HG03097 (cell line): ENCODE measurements around the gene MRPL3.
"Not testable (repeated sequence)": the region's sequence is repeated elsewhere in the genome, so short reads cannot be mapped to it uniquely, and the experiment has no call there.

Experiments used
- ATAC-seq: cut with Tn5 transposase; IDR thresholded peaks from one replicate; pipeline ENCODE4 v1.9.1; 2021; ENCODE audit not compliant: unreplicated experiment, low FRiP score

Gene MRPL3

DNA sequence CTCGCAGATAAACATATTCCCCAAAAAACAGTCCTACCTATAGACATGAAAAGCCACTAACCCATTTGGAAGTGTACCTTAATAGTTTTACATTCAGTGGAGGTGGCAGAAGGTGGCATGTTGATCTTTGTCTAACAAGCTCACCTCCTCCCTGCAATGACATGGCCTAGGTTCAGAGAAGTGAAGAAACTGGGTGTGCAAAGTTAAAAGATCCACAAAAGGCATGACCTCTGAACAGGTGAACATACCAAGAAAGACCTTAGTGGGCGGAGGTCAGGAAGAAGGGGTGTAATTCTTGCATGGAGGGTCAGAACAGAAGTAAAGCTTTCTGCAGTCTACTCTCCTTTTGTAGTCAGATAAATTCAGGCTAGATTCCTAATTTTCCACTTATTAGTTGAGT is 822 bp downstream of the MRPL3 start:
- no peak for ATAC-seq

DNA sequence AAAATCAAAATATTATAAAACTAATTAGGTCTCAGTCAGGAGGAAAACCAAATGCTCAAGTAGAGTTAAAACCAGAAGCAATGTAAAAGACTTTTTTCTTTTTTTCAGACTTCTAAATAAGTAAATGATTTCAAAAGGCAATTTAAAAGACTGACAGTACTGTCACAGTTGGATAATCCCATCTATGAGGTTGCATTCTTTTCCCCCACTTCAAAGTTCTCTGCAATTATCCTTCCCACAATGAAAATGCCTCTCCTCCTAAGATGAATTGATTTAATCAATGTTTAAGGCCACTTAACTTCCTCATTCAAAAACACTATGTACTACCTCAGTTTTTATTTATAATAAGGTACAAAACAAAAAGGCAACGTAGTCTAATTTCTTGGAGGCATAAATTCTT is 8.1 kb downstream of the MRPL3 start:
- ATAC-seq: no peak

DNA sequence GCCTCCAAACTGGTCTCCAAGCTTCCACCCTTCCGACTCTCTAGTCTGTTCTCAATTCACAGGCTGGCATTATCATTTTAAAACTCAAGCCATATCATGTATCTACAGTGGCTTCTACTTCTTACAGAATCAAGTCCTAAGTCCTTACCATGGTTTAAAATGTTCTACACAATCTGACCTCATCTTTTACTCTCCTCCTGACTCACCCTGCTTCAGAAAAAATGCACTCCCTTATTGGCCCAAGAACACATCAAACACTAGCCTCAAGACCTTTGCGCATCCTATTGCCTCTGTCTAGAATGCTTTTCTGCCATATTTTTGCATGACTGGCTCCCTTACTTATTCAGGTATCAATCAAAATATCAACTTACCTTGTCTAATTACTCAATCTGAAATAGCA is 11.0 kb downstream of the MRPL3 start:
- no peak for ATAC-seq

DNA sequence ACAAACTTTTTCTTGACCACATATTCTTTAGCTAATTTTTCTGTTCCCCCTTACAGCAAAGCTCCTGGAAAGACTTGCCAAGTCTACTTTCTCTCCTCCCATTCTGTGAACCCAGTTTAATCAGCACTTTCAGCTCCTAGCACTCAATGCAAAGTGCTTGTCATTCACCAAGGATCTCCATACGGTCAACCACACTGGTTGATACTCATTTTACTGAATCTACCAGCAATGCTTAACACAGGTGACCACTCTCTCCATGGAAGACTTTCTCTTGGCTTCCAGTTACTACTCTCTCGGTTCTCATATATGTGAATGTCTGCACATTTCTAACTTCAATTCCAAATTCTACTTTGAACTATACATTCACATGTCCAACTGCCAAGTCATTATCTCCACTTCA is 11.7 kb downstream of the MRPL3 start:
- no peak for ATAC-seq

DNA sequence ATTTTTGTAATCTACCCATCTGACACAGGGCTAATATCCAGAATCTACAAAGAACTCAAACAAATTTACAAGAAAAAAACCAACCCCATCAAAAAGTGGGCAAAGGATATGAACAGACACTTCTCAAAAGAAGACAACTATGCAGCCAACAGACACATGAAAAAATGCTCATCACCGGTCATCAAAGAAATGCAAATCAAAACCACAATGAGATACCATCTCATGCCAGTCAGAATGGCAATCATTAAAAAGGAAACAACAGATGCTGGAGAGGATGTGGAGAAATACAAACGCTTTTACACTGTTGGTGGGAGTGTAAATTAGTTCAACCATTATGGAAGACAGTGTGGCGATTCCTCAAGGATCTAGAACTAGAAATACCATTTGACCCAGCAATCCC is 16.2 kb downstream of the MRPL3 start:
- not testable (repeated sequence) for ATAC-seq

DNA sequence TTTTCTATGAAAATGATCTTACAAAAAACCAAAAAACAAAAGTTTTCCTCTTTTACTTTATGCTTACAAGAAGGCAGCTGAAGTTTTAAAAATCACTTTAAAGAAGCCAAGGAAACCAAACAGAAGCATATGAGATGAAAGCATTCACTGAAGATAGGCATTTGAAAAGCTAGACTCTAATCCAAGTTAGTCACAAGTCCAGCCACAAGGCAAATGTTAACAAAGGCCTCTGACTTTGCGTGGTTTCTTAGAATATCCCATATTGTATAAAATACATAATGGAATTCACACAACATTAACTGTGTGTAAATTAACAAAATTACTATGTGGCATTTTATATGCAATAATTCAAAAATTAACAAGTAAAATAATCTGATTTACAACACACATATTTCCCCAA is 17.7 kb downstream of the MRPL3 start:
- ATAC-seq: no peak

DNA sequence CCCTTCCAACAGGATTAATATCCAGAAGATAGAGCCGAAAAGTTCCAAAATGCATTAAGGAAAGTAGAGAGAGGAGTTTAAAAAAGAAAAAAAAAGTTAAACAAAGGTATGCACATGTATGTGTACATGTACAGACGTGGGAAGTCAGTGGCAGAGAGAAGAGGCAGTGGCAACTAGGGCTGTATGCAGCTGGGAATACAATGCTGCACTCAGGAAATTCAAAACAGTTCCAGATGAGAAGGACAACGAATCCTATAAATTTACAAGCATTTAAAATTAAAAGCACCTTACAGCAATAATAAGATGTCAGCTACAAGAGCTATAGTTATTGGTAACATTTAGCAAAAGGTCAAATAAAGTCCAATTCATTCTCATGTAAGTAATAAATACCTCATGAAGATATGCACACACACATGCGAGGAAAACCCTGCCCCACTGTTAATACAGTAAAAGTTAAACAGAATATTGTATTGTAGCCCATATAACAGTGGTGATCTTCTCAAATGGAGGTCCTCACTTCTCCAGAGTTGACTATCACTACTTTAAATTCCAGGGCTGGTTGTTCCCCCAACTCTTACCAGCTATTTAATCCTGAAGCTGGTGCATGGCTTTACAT is 18.2 kb downstream of the MRPL3 start:
- no peak for ATAC-seq

DNA sequence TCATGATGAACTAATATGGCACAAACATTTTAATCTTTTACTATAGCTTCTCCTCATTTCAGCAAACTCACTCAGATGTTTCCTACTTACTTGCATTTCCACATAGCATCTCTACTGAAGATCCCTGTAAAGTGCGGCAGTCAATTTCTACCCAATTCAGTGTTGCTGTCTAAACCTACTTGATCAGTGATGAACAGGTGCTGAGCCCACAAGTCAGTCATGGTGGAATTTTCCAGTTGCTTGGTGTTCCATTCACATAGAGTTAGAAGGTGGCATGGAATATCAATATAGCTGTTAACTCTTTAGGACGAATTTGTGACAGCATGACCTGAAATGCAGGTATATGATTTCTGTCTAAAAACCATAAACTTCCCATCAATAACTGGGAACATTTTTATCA is 22.7 kb downstream of the MRPL3 start:
- no peak for ATAC-seq

DNA sequence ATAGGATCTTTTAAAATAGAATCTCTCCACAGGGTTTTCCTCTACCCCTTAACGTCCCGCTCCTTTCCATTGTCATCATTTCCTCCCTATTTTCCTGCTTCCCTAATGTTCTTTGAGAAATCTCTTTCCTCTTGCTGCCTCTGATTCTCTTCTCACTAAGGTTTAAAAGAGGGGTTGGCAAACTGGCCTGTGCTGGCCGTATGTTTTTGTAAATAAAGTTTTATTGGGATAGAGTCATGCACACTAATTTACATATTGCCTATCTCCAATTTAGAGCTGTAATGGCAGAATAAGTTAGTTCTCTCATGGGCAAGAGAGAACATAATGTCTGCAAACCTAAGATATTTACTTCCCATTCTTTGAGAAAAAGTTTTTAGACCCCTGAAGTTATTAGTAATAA is 25.0 kb downstream of the MRPL3 start:
- no peak for ATAC-seq

DNA sequence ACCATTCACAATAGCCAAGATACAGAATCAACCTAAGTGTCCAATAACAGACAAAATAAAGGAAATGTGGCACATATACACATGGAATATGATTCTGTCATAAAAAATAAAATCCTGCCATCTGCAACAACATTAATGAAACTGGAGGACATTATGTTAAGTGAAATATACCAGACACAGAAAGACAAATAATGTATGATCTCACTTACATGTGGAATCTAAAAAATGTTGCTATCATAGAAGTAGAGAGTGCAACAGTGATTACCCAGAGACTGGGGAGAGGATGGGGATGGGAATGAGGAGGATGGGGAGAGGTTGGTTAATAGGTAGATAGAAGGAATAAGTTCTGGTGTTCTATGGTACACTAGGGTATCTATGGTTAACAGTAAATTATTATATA is 28.7 kb downstream of the MRPL3 start:
- no peak for ATAC-seq

DNA sequence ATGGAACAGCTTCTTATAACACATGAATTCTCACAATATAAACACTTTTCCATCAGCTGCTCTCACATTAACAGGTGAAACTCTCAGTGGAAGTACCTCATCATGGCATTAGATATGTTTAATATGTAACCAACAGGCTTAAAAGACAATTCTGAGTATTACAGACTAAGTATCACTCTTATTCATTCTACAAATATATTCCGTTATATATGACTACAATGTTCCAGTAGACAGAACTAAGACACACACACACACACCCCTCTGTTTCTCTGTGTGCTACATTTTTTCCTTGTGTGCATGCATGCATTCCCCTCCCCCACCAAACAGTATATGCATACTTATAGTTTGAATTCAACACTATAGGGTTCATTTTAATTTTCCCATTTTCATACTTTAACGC is 32.4 kb downstream of the MRPL3 start:
- ATAC-seq: no peak

DNA sequence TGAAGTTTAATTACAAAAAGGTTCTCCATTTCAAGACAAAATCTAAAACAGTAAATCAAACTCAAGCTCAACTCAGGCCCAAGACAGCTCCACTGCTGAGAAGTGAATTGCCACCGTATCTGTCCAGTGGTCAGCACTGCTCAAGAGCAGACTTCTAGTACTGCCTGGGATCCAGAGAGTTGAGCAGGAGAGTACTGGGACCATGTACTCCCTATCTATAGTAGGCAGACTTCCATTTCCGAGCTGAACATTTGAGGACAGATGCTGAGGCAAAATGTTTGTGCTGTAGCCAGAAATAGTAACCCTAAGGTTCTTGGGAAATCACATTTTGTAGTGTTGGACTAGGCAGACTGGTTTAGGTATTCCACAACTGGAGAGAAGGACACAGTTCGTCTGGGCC is 44.1 kb downstream of the MRPL3 start:
- ATAC-seq: no peak

DNA sequence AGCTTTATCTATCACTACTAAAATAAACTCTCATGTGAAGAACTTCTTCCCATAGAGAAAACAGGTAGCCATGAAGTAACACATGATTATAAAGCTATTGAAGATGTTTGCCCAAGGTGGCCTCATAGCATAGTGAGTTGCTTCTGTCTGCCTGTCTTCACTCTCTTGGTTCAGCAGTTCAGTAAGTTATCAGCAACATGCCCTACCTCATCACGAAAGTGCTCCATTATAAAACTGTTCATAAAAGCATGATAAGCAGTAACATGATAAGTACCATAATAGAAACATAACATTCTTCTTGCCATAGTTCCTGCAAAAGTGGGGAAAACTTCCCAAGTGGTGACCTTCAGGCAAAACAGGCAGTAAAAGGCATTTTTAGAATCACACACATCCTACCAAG is 45.6 kb downstream of the MRPL3 start:
- no peak for ATAC-seq

DNA sequence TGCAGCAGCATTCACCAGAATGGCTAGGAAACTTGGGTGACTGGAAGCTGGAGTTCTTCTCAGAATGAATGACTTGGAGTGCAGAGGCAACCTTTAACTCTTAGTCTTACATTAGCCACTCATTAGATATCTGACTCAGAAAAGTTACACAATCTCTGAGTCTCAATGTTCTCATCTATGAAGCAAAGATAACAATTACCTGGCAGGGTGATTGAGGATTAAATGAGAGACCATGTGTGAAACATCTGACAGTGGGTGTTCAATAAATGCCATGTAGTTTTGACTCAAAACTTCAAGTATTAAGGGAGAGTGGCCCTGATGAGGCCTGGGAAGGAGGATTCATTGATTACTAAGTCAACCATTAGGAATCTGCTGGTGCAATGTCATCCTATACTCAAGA is 48.3 kb downstream of the MRPL3 start:
- ATAC-seq: no peak

DNA sequence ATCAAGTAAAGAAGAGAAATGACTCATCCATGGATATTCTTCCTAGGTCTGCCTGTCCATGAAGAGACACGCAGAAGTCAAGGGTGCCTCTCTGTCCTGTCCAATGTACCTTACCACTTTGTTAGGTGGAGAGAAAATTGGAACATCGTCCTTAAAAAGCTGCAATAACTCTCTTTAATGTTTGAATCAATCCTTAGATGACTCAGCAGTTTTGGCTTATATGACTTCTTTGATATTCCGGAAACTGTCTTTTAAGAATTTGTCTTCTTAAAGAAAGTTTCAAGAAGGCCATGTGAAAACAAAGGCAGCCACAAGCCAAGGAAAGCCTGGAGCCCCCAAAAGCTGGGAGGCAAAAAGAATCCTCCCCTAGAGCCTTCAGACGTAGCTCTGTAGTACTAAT is 49.2 kb downstream of the MRPL3 start:
- no peak for ATAC-seq

DNA sequence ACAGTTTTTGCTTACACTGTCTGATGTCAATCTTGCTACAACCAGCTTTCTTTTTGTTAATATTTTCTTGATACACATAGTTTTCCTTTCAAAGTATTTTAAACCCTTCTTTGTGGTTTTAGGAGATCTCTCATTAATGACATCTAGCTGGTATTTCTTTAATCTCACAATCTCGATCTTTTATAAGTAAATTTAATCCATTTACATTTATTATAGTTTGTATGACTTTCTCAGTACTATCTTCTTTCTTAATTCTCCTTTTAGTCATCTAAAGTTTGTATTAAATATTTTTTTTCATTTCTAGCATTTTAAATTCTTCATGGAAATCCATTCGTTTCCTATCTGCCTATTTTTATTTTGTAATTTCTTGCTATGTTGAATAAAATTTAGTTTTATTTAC is 55.4 kb downstream of the MRPL3 start:
- no peak for ATAC-seq

DNA sequence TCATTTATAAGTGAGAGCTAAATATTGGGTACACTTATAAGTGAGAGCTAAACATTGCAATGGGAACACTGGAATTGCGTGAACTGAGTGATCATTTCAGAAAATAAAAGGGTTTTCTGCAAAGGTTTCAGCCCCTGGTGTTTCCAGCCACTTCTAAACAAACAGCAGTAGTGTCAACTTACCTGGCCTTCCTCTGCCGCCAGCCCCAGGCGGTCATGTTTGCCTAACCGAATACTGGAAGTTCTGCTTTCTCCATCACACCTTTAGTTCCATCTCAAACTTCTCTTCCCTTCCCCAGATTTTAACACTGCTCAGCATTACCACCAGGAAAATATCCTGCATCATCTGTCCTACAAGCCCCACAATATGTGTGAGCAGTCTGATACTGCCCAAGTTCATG is 58.6 kb downstream of the MRPL3 start:
- no peak for ATAC-seq

DNA sequence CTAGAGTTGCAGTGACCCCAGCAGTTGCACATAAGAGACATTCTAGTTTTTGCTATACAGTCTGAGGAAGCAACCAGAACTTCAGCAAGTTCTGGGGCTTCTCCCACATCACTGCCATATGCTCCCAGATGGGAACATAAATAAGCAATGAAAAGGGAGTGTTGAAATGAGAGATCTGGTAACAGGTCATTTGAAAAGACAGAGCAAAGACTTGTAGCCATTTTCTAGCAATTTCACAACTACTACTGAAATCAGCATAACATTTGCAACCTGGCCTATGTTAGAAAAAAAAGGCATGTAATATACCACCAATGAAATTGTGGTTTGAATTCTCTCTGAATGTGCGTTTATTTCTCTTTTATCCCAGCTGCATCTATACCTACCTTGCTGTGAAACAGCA is 63.7 kb downstream of the MRPL3 start:
- ATAC-seq: no peak

DNA sequence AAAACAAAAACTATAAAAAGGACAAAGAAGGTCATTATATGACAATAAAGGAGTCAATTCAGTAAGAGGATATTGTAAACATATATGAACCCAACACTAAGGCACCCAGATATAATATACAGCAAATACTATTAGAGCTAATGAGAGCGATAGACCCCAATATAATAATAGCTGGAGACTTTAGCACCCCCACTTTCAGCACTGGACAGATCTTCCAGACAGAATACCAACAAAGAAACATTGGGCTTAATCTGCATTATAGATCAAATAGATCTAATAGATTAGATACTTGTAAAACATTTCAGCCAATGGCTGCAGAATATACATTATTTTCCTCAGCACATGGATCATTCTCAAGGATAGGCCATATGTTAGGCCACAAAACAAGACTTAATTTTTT is 67.8 kb downstream of the MRPL3 start:
- no peak for ATAC-seq

DNA sequence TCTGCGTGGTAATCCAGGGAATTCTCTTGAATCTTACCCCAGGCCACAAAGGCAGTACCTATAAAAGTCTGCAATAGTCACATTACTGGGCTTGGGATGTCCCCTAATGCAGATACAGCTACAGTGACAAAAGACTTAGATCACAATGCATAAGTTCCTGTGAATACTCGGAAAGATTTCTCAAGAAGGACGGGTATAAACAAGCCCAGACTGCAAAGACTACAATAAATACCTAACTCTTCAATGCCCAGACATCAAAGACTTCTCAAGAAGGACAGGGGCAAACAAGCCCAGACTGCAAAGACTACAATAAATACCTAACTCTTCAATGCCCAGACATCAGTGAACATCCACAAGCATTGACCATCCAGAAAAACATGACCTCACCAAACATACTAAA is 70.3 kb downstream of the MRPL3 start:
- ATAC-seq: no peak

DNA sequence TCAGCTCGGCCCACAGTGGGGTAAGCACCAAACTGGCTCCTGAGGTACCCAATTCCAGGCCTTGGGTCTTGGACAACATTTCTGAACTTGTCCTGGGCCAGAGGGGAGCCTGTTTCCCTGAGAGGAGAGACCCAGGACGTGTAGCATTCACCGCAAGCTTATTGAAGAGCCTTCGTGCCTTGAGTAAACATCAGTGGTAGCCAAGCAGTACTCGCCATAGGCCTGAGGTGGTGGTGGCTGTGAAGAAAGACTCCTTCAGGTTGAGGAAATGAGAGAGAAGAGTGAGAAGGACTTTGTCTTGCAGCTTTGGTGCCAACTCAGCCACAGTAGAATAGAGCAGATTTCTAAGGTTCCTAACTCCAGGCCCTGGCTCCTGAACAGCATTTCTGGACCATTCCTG is 71.0 kb downstream of the MRPL3 start:
- no peak for ATAC-seq

DNA sequence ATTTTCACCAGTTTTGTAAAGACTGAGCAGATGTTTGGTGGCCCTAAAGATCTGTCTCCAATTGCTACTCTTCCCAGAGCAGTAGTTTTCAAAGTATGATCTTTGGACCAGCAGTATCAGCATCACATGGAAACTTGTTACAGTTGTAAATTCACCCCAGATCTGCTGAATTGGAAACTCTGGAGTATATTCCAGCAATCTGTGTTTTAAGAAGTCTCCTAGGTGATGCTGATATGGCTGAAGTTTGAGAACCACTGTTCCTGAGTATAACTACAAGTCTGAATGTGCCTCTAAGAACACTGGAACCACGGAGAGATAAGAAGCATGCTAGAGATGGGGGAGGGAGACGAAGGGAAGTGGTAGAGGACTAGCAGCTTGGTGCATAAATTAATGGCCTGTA is 75.5 kb downstream of the MRPL3 start:
- no peak for ATAC-seq

DNA sequence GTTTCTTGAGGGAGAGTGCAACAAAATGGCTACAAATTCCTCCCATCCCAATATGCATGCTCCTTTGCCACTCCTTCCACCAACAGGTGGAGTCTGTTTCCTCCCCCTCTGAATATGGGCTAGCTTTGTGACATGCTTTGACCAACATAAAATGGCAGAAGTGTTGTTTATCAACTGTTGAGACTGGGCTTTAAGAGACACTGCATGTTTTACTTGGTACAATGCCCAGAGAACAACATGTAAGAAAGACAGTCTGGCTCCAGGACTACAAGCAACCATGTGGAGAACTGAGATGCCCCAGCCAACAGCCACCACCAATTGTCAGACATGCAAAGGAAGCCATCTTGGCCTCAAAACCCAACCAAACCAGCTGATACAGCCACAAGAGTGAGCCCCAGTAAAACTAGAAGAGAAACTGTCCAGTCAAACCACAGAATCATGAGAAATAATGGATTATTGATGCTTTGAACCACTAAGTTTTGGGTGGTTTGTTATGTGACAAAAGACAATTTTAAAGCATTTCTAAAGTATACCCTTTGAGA is 80.7 kb downstream of the MRPL3 start:
- no peak for ATAC-seq
